Neural crest cell (in vitro differentiated cells): ENCODE measurements around the gene PTMA. TPM values are rescaled to one million over a fixed set of nuclear protein-coding genes. Genes with fewer than 3 reads are reported as not detected.

ENCODE experiments used
- DNase-seq: peaks from one replicate; pipeline ENCODE4 v3.0.0; 2021; ENCODE audit warnings: low read depth, mixed read lengths, low spot score
- H3K27ac Mint-ChIP-seq: one replicate; pipeline ENCODE4 v1.8.0; 2021; ENCODE audit warnings: mild to moderate bottlenecking, mixed read lengths; ENCODE audit not compliant: unreplicated experiment
- H3K27me3 Mint-ChIP-seq: 2 replicates; pipeline ENCODE4 v1.8.0; 2021; ENCODE audit warnings: low read depth, mild to moderate bottlenecking, mixed read lengths
- H3K36me3 Mint-ChIP-seq: 2 replicates; pipeline ENCODE4 v1.8.0; 2021; ENCODE audit warnings: low read depth, mild to moderate bottlenecking, mixed read lengths
- H3K4me1 Mint-ChIP-seq: 2 replicates; pipeline ENCODE4 v1.8.0; 2021; ENCODE audit warnings: mixed read lengths
- H3K4me3 Mint-ChIP-seq: one replicate; pipeline ENCODE4 v1.8.0; 2021; ENCODE audit warnings: mild to moderate bottlenecking, mixed read lengths
- H3K9me3 Mint-ChIP-seq: 2 replicates; pipeline ENCODE4 v1.8.0; 2021; ENCODE audit warnings: mixed read lengths
- total RNA-seq: library from RNA; stranded (reverse); gene quantifications from 2 replicates; pipeline ENCODE4 v1.2.1, GENCODE V29; 2021
- TF ChIP-seq, protein P1 (sequence below): fragments of 200-600 bp; sonication (generic); conservative IDR thresholded peaks from 2 replicates; pipeline ENCODE4 v1.5.0; 2021; ENCODE audit warnings: antibody characterized with exemption, mild to moderate bottlenecking

The PTMA gene
- total RNA-seq, 1 donor from 2014 or later: 1,415 TPM

DNA sequence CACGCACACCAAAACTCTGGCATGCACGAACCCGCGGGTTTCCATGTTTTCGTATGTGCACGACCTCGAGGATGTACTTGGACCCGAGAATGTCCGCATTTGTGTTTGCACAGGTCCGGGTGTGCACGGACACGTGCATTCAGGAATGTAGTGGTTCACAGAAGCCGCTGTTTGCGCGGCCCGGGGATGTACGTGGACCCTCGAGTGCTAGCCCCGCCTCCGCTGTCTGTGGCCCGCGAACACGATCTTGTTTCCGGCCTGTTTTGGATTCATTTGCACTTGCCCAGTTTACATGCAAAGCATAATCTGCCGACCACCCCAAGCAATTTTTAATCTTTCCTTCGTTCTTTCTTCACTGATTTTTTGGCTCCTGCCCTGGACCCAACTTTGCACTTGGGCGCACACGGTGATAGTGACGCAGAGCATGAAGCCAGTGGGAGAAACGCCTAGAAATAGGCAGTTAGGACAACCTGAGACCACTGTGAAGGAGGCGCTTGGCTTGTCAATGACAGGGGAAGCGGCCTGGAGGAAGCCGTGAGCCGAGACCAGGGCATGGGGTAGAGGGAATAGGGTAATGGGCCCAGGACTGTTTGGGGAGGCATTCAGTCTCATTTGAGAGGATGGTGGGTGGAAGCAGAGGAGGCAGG, 45.4 kb upstream of the PTMA start:
- DNase-seq: no peak
- H3K4me3 Mint-ChIP-seq: peak overlapping the region; percentile 74
- TF ChIP-seq, protein P1, sequence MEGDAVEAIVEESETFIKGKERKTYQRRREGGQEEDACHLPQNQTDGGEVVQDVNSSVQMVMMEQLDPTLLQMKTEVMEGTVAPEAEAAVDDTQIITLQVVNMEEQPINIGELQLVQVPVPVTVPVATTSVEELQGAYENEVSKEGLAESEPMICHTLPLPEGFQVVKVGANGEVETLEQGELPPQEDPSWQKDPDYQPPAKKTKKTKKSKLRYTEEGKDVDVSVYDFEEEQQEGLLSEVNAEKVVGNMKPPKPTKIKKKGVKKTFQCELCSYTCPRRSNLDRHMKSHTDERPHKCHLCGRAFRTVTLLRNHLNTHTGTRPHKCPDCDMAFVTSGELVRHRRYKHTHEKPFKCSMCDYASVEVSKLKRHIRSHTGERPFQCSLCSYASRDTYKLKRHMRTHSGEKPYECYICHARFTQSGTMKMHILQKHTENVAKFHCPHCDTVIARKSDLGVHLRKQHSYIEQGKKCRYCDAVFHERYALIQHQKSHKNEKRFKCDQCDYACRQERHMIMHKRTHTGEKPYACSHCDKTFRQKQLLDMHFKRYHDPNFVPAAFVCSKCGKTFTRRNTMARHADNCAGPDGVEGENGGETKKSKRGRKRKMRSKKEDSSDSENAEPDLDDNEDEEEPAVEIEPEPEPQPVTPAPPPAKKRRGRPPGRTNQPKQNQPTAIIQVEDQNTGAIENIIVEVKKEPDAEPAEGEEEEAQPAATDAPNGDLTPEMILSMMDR: no peak
- peaks cover 35% of the 10 kb centered on the region for H3K4me1 Mint-ChIP-seq
- H3K27me3 Mint-ChIP-seq: no peaks in the 10 kb centered on the region
- peak overlapping the region; percentile 19 for H3K27ac Mint-ChIP-seq
- peaks cover 2% of the 10 kb centered on the region for H3K9me3 Mint-ChIP-seq
- H3K36me3 Mint-ChIP-seq: peaks cover 3% of the 10 kb centered on the region

DNA sequence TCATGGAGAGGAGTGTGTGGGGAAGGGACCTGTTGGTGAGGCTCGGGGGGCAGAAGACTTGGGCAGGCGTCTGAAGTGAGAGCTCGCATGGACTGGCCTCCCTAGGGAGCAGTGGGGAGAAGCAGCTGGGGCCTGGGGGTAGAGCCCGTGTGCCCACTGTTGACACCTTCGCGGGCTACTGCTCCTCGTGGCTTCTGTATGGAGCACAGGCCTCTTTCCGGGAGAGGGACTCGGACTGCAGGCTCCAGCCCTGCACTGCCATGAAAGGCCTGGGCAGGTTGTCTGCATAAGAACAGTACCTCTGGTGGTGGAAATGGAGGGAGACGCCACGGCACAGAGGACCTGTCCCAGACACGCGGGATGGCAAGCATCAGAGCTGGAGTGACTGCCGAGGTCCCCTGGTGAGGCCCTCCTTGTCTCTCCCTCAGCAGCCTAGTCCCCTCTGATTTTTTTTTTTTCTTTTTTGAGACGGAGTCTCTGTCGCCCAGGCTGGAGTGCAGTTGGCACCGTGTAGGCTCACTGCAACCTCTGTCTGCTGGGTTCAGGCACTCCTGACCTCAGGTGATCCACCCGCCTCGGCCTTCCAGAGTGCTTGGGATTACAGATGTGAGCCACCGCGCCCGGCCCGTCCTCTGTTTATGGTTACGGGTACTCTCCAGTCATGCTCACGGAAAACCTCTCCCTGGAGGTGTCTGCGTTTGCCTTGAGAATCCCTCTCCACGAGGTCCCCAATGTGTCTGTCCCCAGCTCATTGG, 44.7 kb upstream of the PTMA start:
- no peak for DNase-seq
- H3K27me3 Mint-ChIP-seq: no peaks in the 10 kb centered on the region
- H3K36me3 Mint-ChIP-seq: peaks cover 3% of the 10 kb centered on the region
- peak overlapping the region; percentile 31 for H3K4me3 Mint-ChIP-seq
- TF ChIP-seq, protein P1: no peak
- H3K9me3 Mint-ChIP-seq: peaks cover 2% of the 10 kb centered on the region
- H3K27ac Mint-ChIP-seq: peak overlapping the region; percentile 19
- H3K4me1 Mint-ChIP-seq: peaks cover 35% of the 10 kb centered on the region

DNA sequence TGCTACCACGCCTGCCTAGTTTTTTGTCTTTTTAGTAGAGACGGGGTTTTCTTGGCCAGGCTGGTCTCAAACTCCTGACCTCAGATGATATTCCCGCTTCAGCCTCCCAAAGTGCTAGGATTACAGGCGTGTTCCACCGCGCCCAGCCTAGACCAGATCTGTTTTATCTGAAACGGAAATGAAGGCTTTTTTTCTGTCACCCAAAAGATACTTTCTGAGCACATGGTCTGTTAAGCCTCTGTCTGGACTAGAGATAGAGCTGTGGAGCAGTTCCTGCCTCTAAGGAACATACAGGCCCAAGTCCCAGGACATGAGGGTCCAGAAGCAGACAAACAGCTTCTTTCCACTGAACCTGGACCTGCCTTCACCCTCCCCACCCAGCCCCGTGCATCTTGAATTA, 43.6 kb upstream of the PTMA start:
- Mint-ChIP-seq H3K27me3 (no peaks in the 10 kb centered on the region), H3K36me3 (peaks cover 3% of the 10 kb centered on the region), H3K4me1 (peaks cover 40% of the 10 kb centered on the region), H3K27ac (no peak overlapping the region), H3K9me3 (peaks cover 2% of the 10 kb centered on the region), H3K4me3 (no peak overlapping the region)
- TF ChIP-seq, protein P1: no peak
- DNase-seq: no peak

DNA sequence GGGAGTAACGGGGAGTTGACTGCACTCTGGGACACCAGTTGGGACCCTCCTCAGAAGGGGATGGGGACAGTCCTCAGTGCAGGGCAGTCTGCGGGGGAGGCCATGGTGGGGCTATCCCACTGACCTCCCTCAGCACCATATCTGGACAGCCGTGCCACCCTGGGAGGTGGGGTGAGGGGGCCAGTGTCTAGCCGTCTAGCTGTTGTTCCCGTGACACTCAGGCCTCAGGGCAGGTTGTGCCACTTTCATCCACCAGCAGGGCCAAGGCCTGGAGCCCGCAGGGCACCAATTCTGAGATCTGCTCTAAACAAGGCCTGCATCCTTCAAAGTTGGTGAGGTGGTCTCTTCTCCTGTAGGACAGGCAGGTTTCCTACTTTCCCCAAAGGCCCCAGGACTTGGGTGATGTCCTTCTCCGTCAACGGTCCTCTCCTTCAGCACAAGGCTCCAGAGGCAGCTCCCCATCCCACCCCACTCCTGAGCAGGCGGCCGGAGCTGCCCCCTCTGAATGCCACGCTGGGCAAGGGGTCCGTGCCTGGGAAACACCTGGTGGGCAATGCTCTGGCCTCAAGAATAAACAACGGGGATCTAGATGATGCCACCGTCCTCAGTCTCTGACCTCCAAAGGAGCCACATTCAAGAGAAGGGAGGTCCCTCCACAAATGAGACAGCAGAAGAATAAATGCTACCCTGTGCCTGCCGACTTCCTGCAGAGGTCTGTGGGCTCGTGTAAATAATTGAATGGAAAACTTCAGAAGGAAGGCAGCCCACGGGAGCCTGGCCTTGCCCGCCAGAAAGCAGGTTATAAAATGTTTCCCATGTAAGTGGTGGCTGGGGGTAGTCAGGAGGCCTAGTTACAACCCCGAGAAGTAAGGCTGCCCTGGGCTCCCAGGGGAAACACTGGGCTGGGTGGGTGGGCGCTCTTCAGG, 42.8 kb upstream of the PTMA start:
- peak overlapping the region; percentile 93 for H3K27ac Mint-ChIP-seq
- no peaks in the 10 kb centered on the region for H3K27me3 Mint-ChIP-seq
- DNase-seq: no peak
- H3K9me3 Mint-ChIP-seq: peaks cover 2% of the 10 kb centered on the region
- H3K36me3 Mint-ChIP-seq: peaks cover 3% of the 10 kb centered on the region
- TF ChIP-seq, protein P1: no peak
- peak overlapping the region; percentile 57 for H3K4me3 Mint-ChIP-seq
- peaks cover 40% of the 10 kb centered on the region for H3K4me1 Mint-ChIP-seq
